Fibroblast of skin of left biceps (primary cell): Measurements from ENCODE around the gene CHADL.
"Not testable (repeated sequence)": the region's sequence is repeated elsewhere in the genome, so short reads cannot be mapped to it uniquely, and the experiment has no call there.

Experiments
- DNase-seq, 2 experiments: peaks; one replicate each; pipeline ENCODE4 v3.0.0-alpha.2; 2013; ENCODE audit warnings: low read depth in 2 of 2

CHADL gene

GRCh38 chr22:41240377-41241132 is at the start of gene CHADL:
Gene CHADL (minus strand): TSS chr22:41240931. CDS start chr22:41240881, 50 bp downstream.
- no peak for DNase-seq

- DNase-seq: no peak
Observed at GRCh38 chr22:41289671-41290070, 48.9 kb upstream of the CHADL start.

- DNase-seq: no peak
Observed at GRCh38 chr22:41288245-41288946, 47.7 kb upstream of the CHADL start.

GRCh38 chr22:41286639-41287091 is 45.9 kb upstream of the CHADL start:
- DNase-seq: no peak

GRCh38 chr22:41285820-41286638 is 45.3 kb upstream of the CHADL start, which contains the start of gene RANGAP1:
Gene RANGAP1 (minus strand): TSS chr22:41286187. CDS start chr22:41281044, 5,143 bp downstream.
- DNase-seq: peak; percentile 94

- peak; percentile 32 to 51 for DNase-seq
Observed at GRCh38 chr22:41285441-41285819, 44.7 kb upstream of the CHADL start.

- no peak for DNase-seq
Observed at GRCh38 chr22:41284465-41284864, 43.7 kb upstream of the CHADL start.

- no peak for DNase-seq
Observed at GRCh38 chr22:41280854-41281253, 40.1 kb upstream of the CHADL start.

GRCh38 chr22:41280065-41280464 is 39.3 kb upstream of the CHADL start:
- no peak for DNase-seq

GRCh38 chr22:41274856-41275255 is 34.1 kb upstream of the CHADL start:
- no peak for DNase-seq

GRCh38 chr22:41273128-41273527 is 32.4 kb upstream of the CHADL start:
- no peak for DNase-seq

- no peak for DNase-seq
Observed at GRCh38 chr22:41271787-41272186, 31.1 kb upstream of the CHADL start.

GRCh38 chr22:41267958-41268357 is 27.2 kb upstream of the CHADL start:
- DNase-seq: no peak

- no peak for DNase-seq
Observed at GRCh38 chr22:41264408-41264941, 23.7 kb upstream of the CHADL start.

GRCh38 chr22:41263704-41264103 is 23.0 kb upstream of the CHADL start:
- DNase-seq: no peak

- DNase-seq: no peak
Observed at GRCh38 chr22:41262250-41262765, 21.6 kb upstream of the CHADL start.

- no peak for DNase-seq
Observed at GRCh38 chr22:41261541-41262249, 21.0 kb upstream of the CHADL start.

GRCh38 chr22:41260871-41261270 is 20.1 kb upstream of the CHADL start:
- no peak for DNase-seq

- not testable (repeated sequence) for DNase-seq
Observed at GRCh38 chr22:41259756-41260155, 19.0 kb upstream of the CHADL start.

GRCh38 chr22:41257696-41258095 is 17.0 kb upstream of the CHADL start:
- DNase-seq: no peak
